ENCODE data around the gene KCNJ10. TPM values are rescaled to one million over a fixed set of nuclear protein-coding genes. Genes with fewer than 3 reads are reported as not detected.

Gene KCNJ10
- total and polyA plus RNA-seq, 2 of the 13 experiments (the other 11 are each of a cell fraction or from before 2014, with no cell fraction given) = 4.4 to 10.3 TPM

DNA sequence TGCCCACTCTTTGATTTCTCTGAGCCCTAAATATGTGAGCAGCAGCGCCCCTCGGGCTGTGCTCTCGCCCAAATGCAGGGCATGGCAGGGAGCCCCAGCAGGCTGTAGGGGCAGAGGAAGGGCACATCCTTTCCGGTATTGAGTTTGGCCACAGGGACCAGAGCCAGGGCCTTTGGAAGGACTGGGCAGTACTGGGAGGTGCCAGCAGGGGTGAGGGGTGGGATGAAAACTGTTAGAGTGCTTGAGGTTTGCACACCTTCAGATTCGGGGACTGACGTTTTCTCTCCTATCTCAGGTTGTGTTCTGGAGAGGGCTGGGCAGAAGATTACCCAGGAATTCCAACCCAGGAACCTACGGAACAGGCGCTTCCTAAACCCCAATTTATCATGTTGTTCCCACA, 43.4 kb upstream of the KCNJ10 start:
- Histone ChIP-seq H3K9ac (ENCODE audit: insufficient read depth, low read depth, low read length) (no peak overlapping the region), H2AFZ (ENCODE audit: low read length) (no peak overlapping the region), H3K79me2 (ENCODE audit: insufficient read depth, low read length) (no peaks in the 10 kb centered on the region), H3K9me3 (ENCODE audit: low read length) (no peaks in the 10 kb centered on the region), H3K4me1 (ENCODE audit: insufficient read depth, low read length) (peaks cover 89% of the 10 kb centered on the region), H3K27me3 (ENCODE audit: control insufficient read depth in 1 of 2, insufficient read depth in 2 of 2, low read length in 2 of 2) (no peaks in the 10 kb centered on the region; a peak in 1 of 5 replicates), H3K27ac (ENCODE audit: extremely low read length, insufficient read depth, low read length) (no peak overlapping the region), H3K4me3 (replicated peaks in 1 of 3; ENCODE audit: insufficient read depth in 1 of 3, low read depth in 2 of 3, low read length in 3 of 3) (no peak overlapping the region), H3K4me2 (ENCODE audit: low read depth, low read length) (no peak overlapping the region; the same call in 1 of the 2 replicates), H4K20me1 (ENCODE audit: insufficient read depth, low read length) (no peaks in the 10 kb centered on the region), H3K36me3 (replicated peaks in 1 of 2; ENCODE audit: control insufficient read depth in 1 of 2, insufficient read depth in 2 of 2, low read length in 2 of 2) (no peaks in the 10 kb centered on the region; a peak in 1 of 5 replicates)
- BruUV-seq (replicated peaks) = no TSS peak
- TF ChIP-seq ZNF891 (CRISPR knock-in tag; IDR thresholded peaks at IDR 0.05) (no peak), SAFB2 (CRISPR knock-in tag; IDR thresholded peaks at IDR 0.05; ENCODE audit: borderline replicate concordance, low read depth) (no peak), THRA (CRISPR knock-in tag; IDR thresholded peaks at IDR 0.05; ENCODE audit: borderline replicate concordance) (no peak)
- DNase-seq (ENCODE audit: low spot score) = no peak
- in situ Hi-C loops (cut with HindIII; ENCODE audit: extremely low pct_ligation_motif_present, low pct_unique_long_range_greater_than_20kb) (no loop called here), intact Hi-C loops (cut with micrococcal nuclease; ENCODE audit: unreplicated experiment) (no loop called here)
- CTCF ChIA-PET (ENCODE audit: low intra/inter-chr PET ratio, low total read pairs) = no interaction called here
- peak; percentile 59 for ATAC-seq
- no peak for FAIRE-seq
- WGBS (ENCODE audit: low lambda C conversion rate) = 39% methylated on average over 6 of the region's 8 CpGs
- POLR2A ChIA-PET = no interaction called here

DNA sequence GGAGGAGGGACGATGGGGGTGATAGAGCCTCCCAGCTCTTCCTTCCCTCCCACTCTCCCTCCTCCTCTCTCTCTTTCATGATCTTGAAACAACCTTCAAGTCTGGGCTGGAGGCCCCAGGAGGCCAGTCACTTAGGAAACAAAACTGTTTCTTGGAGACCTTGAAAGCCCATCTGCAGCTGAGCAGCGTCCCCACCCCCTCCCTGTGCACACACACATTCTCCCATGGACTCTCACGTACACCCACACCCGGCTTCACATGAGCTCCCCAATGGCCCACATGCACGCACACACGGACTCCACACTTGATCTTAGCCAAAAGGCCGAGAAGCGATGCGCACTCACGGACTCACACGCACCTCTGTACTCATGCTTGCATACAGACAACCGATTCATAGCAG, 42.4 kb upstream of the KCNJ10 start:
- in situ Hi-C loops (cut with HindIII; ENCODE audit: extremely low pct_ligation_motif_present, low pct_unique_long_range_greater_than_20kb) = no loop called here
- POLR2A ChIA-PET = no interaction called here
- TF ChIP-seq BHLHE40 (IDR thresholded peaks at IDR 0.05; ENCODE audit: low read length) (no peak), TAF15 (IDR thresholded peaks at IDR 0.05; ENCODE audit: low read depth, low read length, poor library complexity, severe bottlenecking) (no peak), HHEX (CRISPR knock-in tag; IDR thresholded peaks at IDR 0.05) (no peak), HMG20A (CRISPR knock-in tag; IDR thresholded peaks at IDR 0.05; ENCODE audit: borderline replicate concordance) (no peak), FOSL1 (CRISPR knock-in tag; IDR thresholded peaks at IDR 0.05; ENCODE audit: borderline replicate concordance) (no peak), REPIN1 (CRISPR knock-in tag; IDR thresholded peaks at IDR 0.05; ENCODE audit: borderline replicate concordance, low read depth) (no peak), NR0B2 (CRISPR knock-in tag; IDR thresholded peaks at IDR 0.05) (no peak), PLRG1 (conservative IDR thresholded peaks at IDR 0.05) (no peak), LRRFIP1 (CRISPR knock-in tag; conservative IDR thresholded peaks at IDR 0.05) (no peak)
- TF ChIP-seq, protein P1, sequence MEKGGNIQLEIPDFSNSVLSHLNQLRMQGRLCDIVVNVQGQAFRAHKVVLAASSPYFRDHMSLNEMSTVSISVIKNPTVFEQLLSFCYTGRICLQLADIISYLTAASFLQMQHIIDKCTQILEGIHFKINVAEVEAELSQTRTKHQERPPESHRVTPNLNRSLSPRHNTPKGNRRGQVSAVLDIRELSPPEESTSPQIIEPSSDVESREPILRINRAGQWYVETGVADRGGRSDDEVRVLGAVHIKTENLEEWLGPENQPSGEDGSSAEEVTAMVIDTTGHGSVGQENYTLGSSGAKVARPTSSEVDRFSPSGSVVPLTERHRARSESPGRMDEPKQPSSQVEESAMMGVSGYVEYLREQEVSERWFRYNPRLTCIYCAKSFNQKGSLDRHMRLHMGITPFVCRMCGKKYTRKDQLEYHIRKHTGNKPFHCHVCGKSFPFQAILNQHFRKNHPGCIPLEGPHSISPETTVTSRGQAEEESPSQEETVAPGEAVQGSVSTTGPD (CRISPR knock-in tag; IDR thresholded peaks at IDR 0.05) = no peak

More for the DNA sequence above, 42.4 kb upstream of the KCNJ10 start:
- H3K27me3 ChIP-seq (ENCODE audit: control insufficient read depth in 1 of 2, insufficient read depth in 2 of 2, low read length in 2 of 2) = no peaks in the 10 kb centered on the region; a peak in 1 of 5 replicates
- WGBS (ENCODE audit: low lambda C conversion rate) = 69% methylated on average over 12 of the region's 12 CpGs
- no peak for ATAC-seq
- H3K9me3 ChIP-seq (ENCODE audit: low read length) = no peaks in the 10 kb centered on the region
- H3K79me2 ChIP-seq (ENCODE audit: insufficient read depth, low read length) = no peaks in the 10 kb centered on the region
- no peak for DNase-seq (ENCODE audit: low spot score)
- intact Hi-C loops (cut with micrococcal nuclease; ENCODE audit: unreplicated experiment) = no loop called here
- H3K36me3 ChIP-seq (replicated peaks in 1 of 2; ENCODE audit: control insufficient read depth in 1 of 2, insufficient read depth in 2 of 2, low read length in 2 of 2) = no peaks in the 10 kb centered on the region; a peak in 1 of 5 replicates
- no peak overlapping the region for H3K27ac ChIP-seq (ENCODE audit: extremely low read length, insufficient read depth, low read length)
- no peak overlapping the region for H3K4me3 ChIP-seq (replicated peaks in 1 of 3; ENCODE audit: insufficient read depth in 1 of 3, low read depth in 2 of 3, low read length in 3 of 3)
- CTCF ChIA-PET (ENCODE audit: low intra/inter-chr PET ratio, low total read pairs) = no interaction called here
- no peak overlapping the region for H3K9ac ChIP-seq (ENCODE audit: insufficient read depth, low read depth, low read length)
- peaks cover 86% of the 10 kb centered on the region for H3K4me1 ChIP-seq (ENCODE audit: insufficient read depth, low read length)
- H2AFZ ChIP-seq (ENCODE audit: low read length) = no peak overlapping the region
- peak; percentile 87 for FAIRE-seq
- no peaks in the 10 kb centered on the region for H4K20me1 ChIP-seq (ENCODE audit: insufficient read depth, low read length)
- BruUV-seq (replicated peaks) = no TSS peak
- H3K4me2 ChIP-seq (ENCODE audit: low read depth, low read length) = no peak overlapping the region

Data from HepG2 (cell line).